Lung (tissue), 12 donors: ENCODE data around the gene PLXNB3. TPM values are rescaled to one million over a fixed set of nuclear protein-coding genes. Genes with fewer than 3 reads are reported as not detected.

ENCODE experiments used
- ATAC-seq: fragments of 200-7000 bp; cut with Tn5 transposase; one replicate; pipeline ENCODE4 v1.9.1; 2020; ENCODE audit warnings: moderate number of reproducible peaks; ENCODE audit not compliant: insufficient read depth, low FRiP score
- DNase-seq, 3 donors: peaks; one replicate each; pipeline ENCODE4 v3.0.0-alpha.2; 2013 to 2017
- H3K27ac ChIP-seq, 2 donors: one replicate each; pipeline ENCODE4 v1.5.1; 2013; ENCODE audit warnings: mild to moderate bottlenecking in 2 of 2, moderate library complexity in 2 of 2, control low read depth in 1 of 2, inconsistent platforms in 1 of 2, low read depth in 1 of 2, low read length in 1 of 2
- H3K27me3 ChIP-seq, 3 donors: one replicate each; pipeline ENCODE4 v1.5.1; 2013; ENCODE audit warnings: low read length in 2 of 3; ENCODE audit not compliant: control insufficient read depth in 3 of 3, insufficient read depth in 3 of 3
- H3K36me3 ChIP-seq, 4 donors: one replicate each; pipeline ENCODE4 v1.5.1; 2013; ENCODE audit warnings: low read length in 4 of 4, mild to moderate bottlenecking in 1 of 4, moderate library complexity in 1 of 4; ENCODE audit not compliant: control insufficient read depth in 4 of 4, insufficient read depth in 4 of 4
- H3K4me1 ChIP-seq, 5 donors: one replicate each; pipeline ENCODE4 v1.5.1; 2013; ENCODE audit warnings: low read length in 5 of 5, mild to moderate bottlenecking in 2 of 5, moderate library complexity in 1 of 5; ENCODE audit not compliant: control insufficient read depth in 5 of 5, insufficient read depth in 5 of 5
- H3K4me3 ChIP-seq: one replicate; pipeline ENCODE4 v1.5.1; 2013; ENCODE audit warnings: mild to moderate bottlenecking, control low read depth, moderate library complexity
- H3K9ac ChIP-seq, 2 donors: one replicate each; pipeline ENCODE4 v1.5.1; 2013; ENCODE audit warnings: low read length in 2 of 2, control low read depth in 1 of 2; ENCODE audit not compliant: insufficient read depth in 1 of 2
- H3K9me3 ChIP-seq, 4 donors: one replicate each; pipeline ENCODE4 v1.5.1; 2013; ENCODE audit warnings: low read length in 3 of 4, mild to moderate bottlenecking in 1 of 4, moderate library complexity in 1 of 4; ENCODE audit not compliant: control insufficient read depth in 4 of 4, insufficient read depth in 3 of 4
- WGBS, 2 donors: extraction: QIAGEN DNeasy Blood & Tissue Kit; methylation state at CpG; one replicate each; pipeline ENCODE4 v1.1.7; 2013; 5-methylcytosine and 5-hydroxymethylcytosine counted together
- polyA plus RNA-seq, 2 donors: library from polyadenylated mRNA; stranded (reverse); fragments of 200-250 nt; gene quantifications; one replicate each; pipeline ENCODE4 v1.2.1, GENCODE V29; 2013
- total RNA-seq, 2 donors: library from RNA; depleted of rRNA in 1 of 2; stranded (reverse); fragments of >200 nt in 1 of 2; gene quantifications; one replicate each; pipeline ENCODE4 v1.2.1, GENCODE V29; 2014 to 2021
- TF ChIP-seq, protein P1 (sequence below): IDR thresholded peaks from 2 replicates; pipeline ENCODE4 v1.5.1; 2012; ENCODE audit warnings: mild to moderate bottlenecking; ENCODE audit errors: control extremely low read depth, extremely low read depth
- donor health status: control.
- donor health status: control.
- donor health status: Bipolar disorder and iron deficiency.
- donor health status: healthy.
- donor health status: DM: yes; HTN: yes; CAD: no.

PLXNB3 gene
- total and polyA plus RNA-seq, 4 donors, result 1.0 to 2.6 (median 1.5) TPM

DNA sequence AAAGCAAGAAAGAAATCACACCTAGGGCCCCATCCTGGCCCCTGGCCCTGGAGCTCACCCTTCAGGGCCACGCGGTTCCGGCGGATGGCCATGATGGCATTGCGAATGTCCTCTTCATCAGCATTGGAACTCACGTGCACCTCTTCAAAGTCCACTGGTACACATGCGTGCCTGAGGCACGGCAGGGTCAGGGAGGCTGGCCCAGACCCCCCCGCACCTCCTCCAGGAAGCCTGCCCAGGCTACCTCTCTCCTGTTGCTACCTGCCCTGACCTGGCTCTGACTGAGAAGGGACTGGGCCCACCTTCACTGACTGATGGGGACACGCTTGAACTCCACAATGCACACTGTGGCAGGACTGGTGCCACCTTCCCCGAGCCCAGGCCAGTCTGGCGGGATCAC is 25.6 kb downstream of the PLXNB3 start:
- H3K27ac ChIP-seq, result no peak overlapping the region
- H3K4me3 ChIP-seq, result no peak overlapping the region
- peaks cover 0 to 23% (median 2%) of the 10 kb centered on the region in 4 donors for H3K36me3 ChIP-seq
- no peak overlapping the region for H3K9ac ChIP-seq
- TF ChIP-seq, protein P1, sequence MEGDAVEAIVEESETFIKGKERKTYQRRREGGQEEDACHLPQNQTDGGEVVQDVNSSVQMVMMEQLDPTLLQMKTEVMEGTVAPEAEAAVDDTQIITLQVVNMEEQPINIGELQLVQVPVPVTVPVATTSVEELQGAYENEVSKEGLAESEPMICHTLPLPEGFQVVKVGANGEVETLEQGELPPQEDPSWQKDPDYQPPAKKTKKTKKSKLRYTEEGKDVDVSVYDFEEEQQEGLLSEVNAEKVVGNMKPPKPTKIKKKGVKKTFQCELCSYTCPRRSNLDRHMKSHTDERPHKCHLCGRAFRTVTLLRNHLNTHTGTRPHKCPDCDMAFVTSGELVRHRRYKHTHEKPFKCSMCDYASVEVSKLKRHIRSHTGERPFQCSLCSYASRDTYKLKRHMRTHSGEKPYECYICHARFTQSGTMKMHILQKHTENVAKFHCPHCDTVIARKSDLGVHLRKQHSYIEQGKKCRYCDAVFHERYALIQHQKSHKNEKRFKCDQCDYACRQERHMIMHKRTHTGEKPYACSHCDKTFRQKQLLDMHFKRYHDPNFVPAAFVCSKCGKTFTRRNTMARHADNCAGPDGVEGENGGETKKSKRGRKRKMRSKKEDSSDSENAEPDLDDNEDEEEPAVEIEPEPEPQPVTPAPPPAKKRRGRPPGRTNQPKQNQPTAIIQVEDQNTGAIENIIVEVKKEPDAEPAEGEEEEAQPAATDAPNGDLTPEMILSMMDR, result no peak
- H3K27me3 ChIP-seq, result no peaks in the 10 kb centered on the region
- peaks cover 0 to 6% (median 4%) of the 10 kb centered on the region in 5 donors for H3K4me1 ChIP-seq
- DNase-seq (no peak), ATAC-seq (no peak)
- 91 to 95% methylated on average over 11 to 12 of the region's 12 CpGs for WGBS, 2 donors
- H3K9me3 ChIP-seq, result peaks cover 0 to 18% (median 0%) of the 10 kb centered on the region in 4 donors

DNA sequence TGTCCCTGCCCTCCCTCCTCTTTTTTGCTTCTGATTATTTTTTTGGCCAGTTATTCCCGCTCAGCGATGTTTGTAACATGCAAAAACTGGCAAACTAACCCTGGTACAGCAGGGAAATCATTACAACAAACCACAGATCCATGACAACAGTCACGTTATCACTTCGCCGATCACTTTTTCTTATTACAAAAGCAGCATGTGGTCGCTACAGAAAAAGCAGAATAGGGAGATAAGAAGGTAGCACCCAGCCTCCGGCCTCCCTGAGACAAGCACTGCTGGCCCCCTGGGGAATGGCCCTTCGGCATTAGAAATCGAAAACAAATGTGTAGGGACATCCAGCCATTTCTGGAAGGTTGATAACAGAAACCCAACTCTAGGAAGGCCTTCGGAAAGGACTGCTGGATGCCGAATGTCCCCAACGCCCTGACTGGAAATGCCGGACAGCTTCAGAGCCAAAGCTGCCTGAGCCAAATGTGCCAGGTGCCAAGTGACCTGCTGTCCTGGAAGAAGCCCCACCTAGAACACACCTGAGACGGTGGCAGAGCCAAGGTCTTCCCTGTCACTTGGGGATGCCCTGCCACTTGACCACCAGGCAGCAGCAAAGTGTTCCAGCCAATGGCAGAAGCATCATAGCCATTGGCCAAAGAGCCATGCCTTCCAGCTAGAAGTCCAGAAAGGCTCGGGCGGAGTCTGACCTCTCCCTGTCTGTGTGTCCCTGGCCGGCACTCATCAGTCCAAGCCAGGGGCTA is 27.2 kb downstream of the PLXNB3 start:
- TF ChIP-seq, protein P1, result no peak
- Histone ChIP-seq H3K9me3 (peaks cover 0 to 28% (median 0%) of the 10 kb centered on the region in 4 donors), H3K4me1 (peaks cover 0 to 14% (median 8%) of the 10 kb centered on the region in 5 donors), H3K27me3 (no peaks in the 10 kb centered on the region), H3K36me3 (peaks cover 0 to 14% (median 0%) of the 10 kb centered on the region in 4 donors), H3K4me3 (no peak overlapping the region), H3K9ac (no peak overlapping the region), H3K27ac (no peak overlapping the region)
- 86 to 93% methylated on average over 17 of the region's 17 CpGs for WGBS, 2 donors
- ATAC-seq (no peak), DNase-seq (no peak)

DNA sequence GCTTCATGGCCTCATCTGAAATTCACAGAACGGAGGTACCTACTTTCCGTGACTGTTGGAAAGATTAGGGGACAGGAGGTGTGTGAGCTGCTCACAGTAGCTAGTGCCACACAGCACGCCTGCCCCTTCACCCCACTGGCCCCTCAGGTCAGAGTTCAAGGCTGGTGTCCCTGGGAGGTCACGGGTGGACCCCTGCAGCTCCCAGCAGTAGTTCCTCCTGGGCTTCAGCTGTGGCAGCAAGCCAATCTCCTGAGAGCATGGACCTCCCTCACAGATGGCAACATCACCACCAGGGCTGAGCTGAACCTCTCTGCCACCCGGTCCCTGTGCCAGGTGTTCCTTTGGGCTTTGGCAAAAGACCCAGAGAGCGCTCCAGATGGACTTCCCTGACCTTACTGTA is 28.3 kb downstream of the PLXNB3 start:
- H3K27ac ChIP-seq, result no peak overlapping the region
- DNase-seq (no peak), ATAC-seq (no peak)
- H3K27me3 ChIP-seq, result no peaks in the 10 kb centered on the region
- TF ChIP-seq, protein P1, result no peak
- WGBS, 2 donors, result 87 to 93% methylated on average over 6 of the region's 6 CpGs
- H3K4me1 ChIP-seq, result peaks cover 0 to 14% (median 8%) of the 10 kb centered on the region in 5 donors
- peaks cover 0 to 8% (median 1%) of the 10 kb centered on the region in 4 donors for H3K36me3 ChIP-seq
- H3K9ac ChIP-seq, result no peak overlapping the region
- no peak overlapping the region for H3K4me3 ChIP-seq
- H3K9me3 ChIP-seq, result peaks cover 0 to 34% (median 0%) of the 10 kb centered on the region in 4 donors
